ENCODE results near the gene EXOC4. TPM values are rescaled to one million over a fixed set of nuclear protein-coding genes. Genes with fewer than 3 reads are reported as not detected.

Gene EXOC4
- total RNA-seq, 1 experiment from 2014 or later: 75.8 TPM

DNA sequence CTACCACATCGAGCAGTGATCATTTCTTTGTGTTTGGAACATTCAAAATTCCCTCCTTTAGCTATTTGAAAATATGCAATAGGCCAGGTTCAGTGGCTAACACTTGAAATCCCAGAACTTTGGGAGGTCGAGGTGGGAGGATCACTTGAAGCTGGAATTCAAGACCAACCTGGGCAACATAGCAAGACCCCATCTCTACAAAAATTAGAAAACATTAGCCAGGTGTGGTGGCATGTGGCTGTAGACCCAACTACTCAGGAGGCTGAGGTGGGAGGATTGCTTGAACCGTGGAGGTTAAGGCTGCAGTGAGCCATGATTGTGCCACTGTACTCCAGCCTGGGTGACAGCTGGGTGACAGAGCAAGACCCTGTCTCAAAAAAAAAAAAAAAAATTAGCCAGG lies 15.3 kb upstream of the EXOC4 start:
- Histone ChIP-seq H2BK5ac (ENCODE audit: insufficient read length, low read length) (no peak overlapping the region), H2BK15ac (ENCODE audit: low read depth, low read length) (no peak overlapping the region), H3K79me1 (ENCODE audit: insufficient read depth, low read depth, low read length, poor library complexity, severe bottlenecking) (no peaks in the 10 kb centered on the region), H3K4ac (ENCODE audit: low read depth, low read length) (no peak overlapping the region), H3K23me2 (ENCODE audit: insufficient read length, low read depth, low read length, poor library complexity, severe bottlenecking) (no peaks in the 10 kb centered on the region), H3K4me2 (ENCODE audit: insufficient read depth, insufficient read length, low read length) (no peak overlapping the region), H3K23ac (ENCODE audit: insufficient read length, low read depth, low read length) (no peak overlapping the region), H3K27me3 (ENCODE audit: insufficient read depth, low read length) (no peaks in the 10 kb centered on the region), H3K27ac (ENCODE audit: insufficient read length, low read depth, low read length) (no peak overlapping the region), H2BK12ac (ENCODE audit: insufficient read length, low read depth, low read length) (no peak overlapping the region), H3K14ac (ENCODE audit: insufficient read depth, low read length) (no peak overlapping the region), H4K8ac (replicated peaks; ENCODE audit: insufficient read length, low read depth, low read length) (no peak overlapping the region), H2BK20ac (ENCODE audit: low read depth, low read length, poor library complexity, severe bottlenecking) (no peak overlapping the region), H3K18ac (ENCODE audit: insufficient read length, low read depth, low read length) (no peak overlapping the region), H4K20me1 (ENCODE audit: control insufficient read depth, insufficient read depth, insufficient read length) (no peaks in the 10 kb centered on the region), H4K5ac (ENCODE audit: insufficient read length, low read depth, low read length) (no peak overlapping the region), H3K56ac (ENCODE audit: insufficient read length, low read depth, low read length) (no peak overlapping the region), H3T11ph (ENCODE audit: low read length) (no peak overlapping the region), H3K79me2 (ENCODE audit: insufficient read depth, low read length) (no peaks in the 10 kb centered on the region), H2BK120ac (ENCODE audit: low read depth, low read length, poor library complexity, severe bottlenecking) (no peak overlapping the region), H3K4me1 (ENCODE audit: insufficient read depth, low read length) (no peaks in the 10 kb centered on the region), H2AK5ac (ENCODE audit: insufficient read length, low read length) (no peak overlapping the region), H2AFZ (ENCODE audit: low read length) (no peak overlapping the region), H3K9me3 (ENCODE audit: control insufficient read depth, low read depth, low read length) (no peaks in the 10 kb centered on the region), H3K9ac (ENCODE audit: extremely low read depth, insufficient read length, low read length) (no peak overlapping the region), H4K91ac (ENCODE audit: insufficient read length, low read depth, low read length) (no peak overlapping the region)
- WGBS (ENCODE audit: extremely low coverage, insufficient read length, low lambda C conversion rate): no CpG with 5 or more reads among the region's 3 CpGs
- H3K36me3 Mint-ChIP-seq (ENCODE audit: insufficient read depth in 1 of 3, low read depth in 3 of 3): no peaks in the 10 kb centered on the region
- TF ChIP-seq, protein P1, sequence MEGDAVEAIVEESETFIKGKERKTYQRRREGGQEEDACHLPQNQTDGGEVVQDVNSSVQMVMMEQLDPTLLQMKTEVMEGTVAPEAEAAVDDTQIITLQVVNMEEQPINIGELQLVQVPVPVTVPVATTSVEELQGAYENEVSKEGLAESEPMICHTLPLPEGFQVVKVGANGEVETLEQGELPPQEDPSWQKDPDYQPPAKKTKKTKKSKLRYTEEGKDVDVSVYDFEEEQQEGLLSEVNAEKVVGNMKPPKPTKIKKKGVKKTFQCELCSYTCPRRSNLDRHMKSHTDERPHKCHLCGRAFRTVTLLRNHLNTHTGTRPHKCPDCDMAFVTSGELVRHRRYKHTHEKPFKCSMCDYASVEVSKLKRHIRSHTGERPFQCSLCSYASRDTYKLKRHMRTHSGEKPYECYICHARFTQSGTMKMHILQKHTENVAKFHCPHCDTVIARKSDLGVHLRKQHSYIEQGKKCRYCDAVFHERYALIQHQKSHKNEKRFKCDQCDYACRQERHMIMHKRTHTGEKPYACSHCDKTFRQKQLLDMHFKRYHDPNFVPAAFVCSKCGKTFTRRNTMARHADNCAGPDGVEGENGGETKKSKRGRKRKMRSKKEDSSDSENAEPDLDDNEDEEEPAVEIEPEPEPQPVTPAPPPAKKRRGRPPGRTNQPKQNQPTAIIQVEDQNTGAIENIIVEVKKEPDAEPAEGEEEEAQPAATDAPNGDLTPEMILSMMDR (conservative IDR thresholded peaks at IDR 0.05): no peak
- no peaks in the 10 kb centered on the region for H3K9me3 Mint-ChIP-seq
- H3K27ac Mint-ChIP-seq: no peak overlapping the region
- H3K27me3 Mint-ChIP-seq (ENCODE audit: low read depth): no peaks in the 10 kb centered on the region
- no peak overlapping the region for H3K4me3 Mint-ChIP-seq
- DNase-seq: no peak
- H3K4me1 Mint-ChIP-seq: peaks cover 4% of the 10 kb centered on the region in 2 experiments; a peak in 3 of 4 replicates
